GM19438 (cell line): ENCODE results near the gene GRIK4.

Source experiments
- ATAC-seq: cut with Tn5 transposase; IDR thresholded peaks from one replicate; pipeline ENCODE4 v1.9.1; 2021; ENCODE audit warnings: low read depth; ENCODE audit not compliant: unreplicated experiment

The GRIK4 gene

DNA sequence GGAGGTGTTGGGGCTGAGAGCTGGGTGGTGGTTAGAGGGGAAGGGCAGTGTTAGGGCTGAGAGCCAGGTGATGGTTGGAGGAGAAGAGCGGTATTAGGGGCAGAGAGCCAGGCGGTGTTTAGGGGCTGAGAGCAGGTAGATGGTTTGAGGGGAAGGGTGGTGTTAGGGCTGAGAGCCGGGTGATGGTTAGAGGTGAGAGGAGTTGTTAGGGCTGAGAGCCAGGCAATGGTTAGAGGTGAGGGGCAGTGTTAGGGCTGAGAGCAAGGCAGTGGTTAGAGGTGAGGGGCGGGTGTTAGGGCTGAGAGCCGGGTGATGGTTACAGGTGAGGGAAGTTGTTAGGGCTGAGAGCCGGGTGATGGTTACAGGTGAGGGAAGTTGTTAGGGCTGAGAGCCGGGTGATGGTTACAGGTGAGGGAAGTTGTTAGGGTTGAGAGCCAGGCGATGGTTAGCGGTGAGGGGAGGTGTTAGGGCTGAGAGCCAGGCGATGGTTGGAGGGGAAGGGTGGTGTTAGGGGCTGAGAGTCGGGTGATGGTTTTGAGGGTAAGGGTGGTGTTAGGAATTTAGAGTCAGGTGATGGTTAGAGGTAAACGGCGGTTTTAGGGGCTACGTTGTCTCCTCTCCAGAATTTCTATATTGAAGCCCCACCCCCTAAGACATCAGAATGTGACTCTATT, 282.4 kb downstream of the GRIK4 start:
- no peak for ATAC-seq

GRCh38 chr11:120794748-120795147, 283.2 kb downstream of the GRIK4 start:
- no peak for ATAC-seq

GRCh38 chr11:120795185-120795584, 283.6 kb downstream of the GRIK4 start:
- no peak for ATAC-seq

- no peak for ATAC-seq
These were observed 285.6 kb downstream of the GRIK4 start for GRCh38 chr11:120797143-120797542.

- no peak for ATAC-seq
These were observed 287.3 kb downstream of the GRIK4 start for GRCh38 chr11:120798854-120799253.

- no peak for ATAC-seq
These were observed 288.7 kb downstream of the GRIK4 start for GRCh38 chr11:120800206-120800605.

DNA sequence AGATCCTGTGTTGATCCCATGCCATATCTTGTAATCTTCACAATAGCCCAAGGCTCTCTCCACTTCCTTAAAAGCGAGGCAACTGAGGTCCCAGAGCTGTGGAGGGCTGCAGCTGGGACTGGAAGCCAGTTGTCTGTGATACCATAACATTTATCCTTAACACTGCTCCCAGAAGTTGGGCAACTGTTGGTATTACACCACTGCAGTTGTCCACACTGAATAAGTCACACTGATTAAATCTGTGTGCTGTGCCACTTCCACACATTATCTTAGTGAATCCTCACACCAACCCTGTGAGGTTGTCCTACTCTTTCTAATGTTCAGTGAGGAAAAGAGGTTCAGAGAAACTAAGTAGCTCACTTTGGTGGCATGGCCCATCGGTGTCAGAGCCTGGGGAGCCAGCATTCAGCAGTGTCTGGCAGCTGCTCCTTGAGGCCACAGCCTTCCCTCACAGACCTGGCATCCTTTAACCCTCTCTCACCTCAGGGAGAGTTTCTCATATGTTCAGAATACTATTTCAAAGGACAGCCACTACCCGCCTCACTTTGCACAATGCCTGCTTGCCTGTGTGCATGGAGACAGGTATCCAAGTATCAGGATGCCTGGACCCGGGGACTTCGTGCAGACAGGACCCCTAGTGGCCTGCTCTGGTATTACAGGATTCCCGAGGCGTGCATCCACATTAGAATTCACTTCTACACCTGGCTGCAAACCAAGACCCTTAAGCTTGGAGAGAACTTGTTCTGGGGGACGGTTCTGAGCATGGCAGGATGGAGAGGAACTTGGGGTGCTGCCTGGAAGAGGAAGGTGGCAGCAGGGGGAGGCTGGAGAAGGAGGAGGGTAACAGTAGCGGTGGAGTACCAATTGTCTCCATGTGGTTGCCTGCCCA, 290.5 kb downstream of the GRIK4 start:
- no peak for ATAC-seq

- no peak for ATAC-seq
These were observed 294.5 kb downstream of the GRIK4 start for GRCh38 chr11:120805960-120806555.

- ATAC-seq: no peak
These were observed 296.0 kb downstream of the GRIK4 start for GRCh38 chr11:120807414-120808150.

DNA sequence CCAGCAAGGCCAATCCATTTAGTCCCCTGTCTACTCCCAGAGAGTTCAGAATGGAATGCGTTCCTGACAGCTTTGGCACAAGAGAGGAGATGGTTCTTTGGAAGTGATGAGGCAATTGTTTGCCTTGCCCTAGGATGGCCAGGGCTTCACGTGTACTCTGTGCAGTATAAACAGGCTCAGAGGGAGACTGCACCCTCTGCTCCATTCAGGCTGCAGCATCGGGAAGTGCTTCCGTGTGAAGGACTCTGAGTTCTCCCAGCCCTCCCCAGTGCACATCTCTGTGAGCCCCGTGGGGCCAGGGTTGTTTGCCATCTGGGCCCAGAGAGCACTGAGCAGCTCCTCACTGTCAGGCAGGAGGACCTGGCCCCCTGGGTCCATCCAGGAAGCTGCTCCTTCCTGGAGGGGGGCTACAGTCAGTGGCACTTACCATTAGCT, 297.1 kb downstream of the GRIK4 start:
- ATAC-seq: no peak

DNA sequence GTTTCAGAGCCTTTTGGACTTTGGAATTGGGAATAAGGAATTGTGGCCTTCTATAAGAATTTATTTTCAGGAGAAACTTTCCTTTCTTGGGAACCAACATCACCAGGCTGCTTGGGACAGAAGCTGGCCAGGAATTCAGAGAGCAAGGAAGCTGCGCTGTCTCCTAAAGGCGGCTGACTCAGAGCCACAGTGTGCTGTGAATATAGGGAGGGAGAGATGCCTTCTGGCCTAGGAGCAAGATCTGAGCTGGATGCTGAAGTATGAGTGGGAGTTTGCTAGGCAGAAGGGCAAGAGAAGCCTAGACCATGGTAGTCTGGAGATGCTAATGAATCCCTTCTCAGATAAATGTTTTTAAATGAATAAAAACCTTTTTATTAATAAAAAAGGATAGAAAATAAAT, 298.7 kb downstream of the GRIK4 start:
- ATAC-seq: no peak

DNA sequence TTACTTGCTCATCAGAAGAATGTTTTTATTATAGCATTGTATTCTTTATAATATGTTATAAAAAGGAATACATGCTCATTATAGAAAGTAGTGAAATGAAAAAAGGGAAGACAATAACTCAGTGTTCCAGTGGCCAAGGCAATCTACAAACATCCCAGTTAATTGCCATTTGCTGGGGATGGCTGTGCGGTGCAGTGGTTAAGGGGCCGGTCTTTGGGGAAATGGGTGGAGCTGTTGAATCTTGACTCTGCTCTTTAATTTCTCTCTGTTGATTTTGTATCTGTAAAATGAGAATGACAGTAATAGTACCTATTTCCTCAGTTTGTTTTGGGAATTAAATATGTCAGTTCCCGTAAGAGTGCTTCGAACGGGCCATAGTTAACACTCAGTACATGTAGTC, 299.7 kb downstream of the GRIK4 start:
- ATAC-seq: no peak

GRCh38 chr11:120811731-120812130, 300.2 kb downstream of the GRIK4 start:
- no peak for ATAC-seq

GRCh38 chr11:120814531-120815318, 303.2 kb downstream of the GRIK4 start:
- no peak for ATAC-seq

GRCh38 chr11:120815319-120816100, 304.0 kb downstream of the GRIK4 start:
- no peak for ATAC-seq

DNA sequence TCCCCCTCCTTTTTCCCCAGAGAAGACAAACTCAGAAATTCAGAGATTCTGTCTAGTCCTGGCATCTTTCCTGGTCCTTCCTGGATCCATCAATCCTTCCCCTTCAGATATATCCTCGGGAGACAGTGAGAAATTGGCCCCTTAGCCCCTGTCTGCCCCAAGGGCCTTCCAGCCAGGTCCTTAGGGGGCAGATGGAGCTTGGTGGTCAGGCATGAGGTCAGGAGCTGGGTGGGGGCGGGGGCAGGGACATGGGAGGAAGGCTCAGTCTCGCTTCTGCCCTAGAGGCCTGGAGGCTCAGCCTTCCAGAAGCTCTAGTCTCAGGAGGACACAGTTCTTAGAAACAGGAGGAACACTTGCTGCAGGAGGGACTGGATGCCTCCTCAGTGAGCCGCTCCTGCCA, 304.6 kb downstream of the GRIK4 start:
- no peak for ATAC-seq

GRCh38 chr11:120816711-120817110, 305.2 kb downstream of the GRIK4 start:
- no peak for ATAC-seq

DNA sequence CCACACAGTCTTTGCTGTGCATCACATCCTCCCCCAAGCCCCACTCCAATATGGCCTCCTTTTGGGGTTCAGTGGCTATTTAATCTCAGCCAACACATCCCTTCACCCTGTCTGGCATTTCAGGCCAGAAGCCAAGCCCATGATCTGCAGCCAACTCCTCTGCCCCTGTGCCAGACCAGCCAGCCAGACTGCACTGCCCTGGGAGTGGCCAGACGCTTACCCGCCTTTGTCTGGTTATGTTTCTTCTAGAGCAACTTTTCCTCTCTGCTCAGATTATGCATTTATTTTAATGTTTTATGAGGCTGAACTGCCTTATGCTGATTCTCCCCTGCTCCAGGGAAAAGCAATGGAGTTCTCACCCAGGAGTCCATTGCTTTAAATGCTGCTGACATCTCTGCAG, 305.6 kb downstream of the GRIK4 start:
- ATAC-seq: no peak

- no peak for ATAC-seq
These were observed 306.5 kb downstream of the GRIK4 start for GRCh38 chr11:120818097-120818496.
